Breast epithelium (tissue), 3 donors: Measurements from ENCODE around the gene FAM135A.

Experiments
- CTCF ChIP-seq, 3 donors: fragments of 450-650 bp; IDR thresholded peaks; one replicate each; pipeline ENCODE4 v1.5.1; 2016 to 2017; ENCODE audit warnings: antibody characterized with exemption in 3 of 3, mild to moderate bottlenecking in 3 of 3, moderate library complexity in 3 of 3
- POLR2A ChIP-seq: fragments of 450-650 bp; IDR thresholded peaks from one replicate; pipeline ENCODE4 v1.6.1; 2016; ENCODE audit warnings: antibody characterized with exemption, mild to moderate bottlenecking, moderate library complexity
- POLR2AphosphoS5 ChIP-seq, 3 donors: sonication (generic); formaldehyde crosslinking; IDR thresholded peaks; one replicate each; pipeline ENCODE4 v1.6.1; 2017; ENCODE audit warnings: antibody characterized with exemption in 3 of 3

- no peak for TF ChIP-seq POLR2A
- TF ChIP-seq CTCF (IDR thresholded peaks at IDR 0.05) = no peak
- no peak for TF ChIP-seq POLR2AphosphoS5 (IDR thresholded peaks at IDR 0.05)
Observed at GRCh38 chr6:70421509-70421908, 8.2 kb downstream of the FAM135A start.
